AG10803 (cell line): Measurements from ENCODE around the gene PFDN6.
A peak's percentile ranks its signal among the peaks of the same experiment; 100 is the strongest.
"Not testable (repeated sequence)": the region's sequence is repeated elsewhere in the genome, so short reads cannot be mapped to it uniquely, and the experiment has no call there.

ENCODE experiments used
- DNase-seq: peaks from one replicate; pipeline ENCODE4 v3.0.0; 2010; ENCODE audit warnings: low read depth
- H3K4me3 ChIP-seq: 2 replicates; pipeline ENCODE4 v1.5.1; 2011; ENCODE audit warnings: mild to moderate bottlenecking, low read length, control low read depth
- CTCF ChIP-seq: conservative IDR thresholded peaks from 2 replicates; pipeline ENCODE4 v1.5.1; 2011; ENCODE audit warnings: mild to moderate bottlenecking, low read length, control low read depth, inconsistent platforms

PFDN6 gene

GRCh38 chr6:33273924-33274902 is 15.2 kb upstream of the PFDN6 start:
- TF ChIP-seq CTCF: no peak
- H3K4me3 ChIP-seq: peak overlapping the region; percentile 96
- DNase-seq: no peak

- not testable (repeated sequence) for DNase-seq
- peak overlapping the region; percentile 62 for H3K4me3 ChIP-seq
Observed at GRCh38 chr6:33275795-33276580, 13.4 kb upstream of the PFDN6 start.

GRCh38 chr6:33276581-33276863 is 12.9 kb upstream of the PFDN6 start:
- peak overlapping the region; percentile 62 for H3K4me3 ChIP-seq
- DNase-seq: no peak
- TF ChIP-seq CTCF: no peak

- TF ChIP-seq CTCF: peak; percentile 34; the same call in 1 of the 2 replicates
- peak within 1 kb of the TSS; percentile 62 for H3K4me3 ChIP-seq
- DNase-seq: peak; percentile 61
Observed at GRCh38 chr6:33276864-33277662, 12.3 kb upstream of the PFDN6 start, which contains the start of gene B3GALT4. B3GALT4 (plus strand) TSS chr6:33277123; CDS start chr6:33277420, 297 bp downstream.

- H3K4me3 ChIP-seq: peak overlapping the region; percentile 62
- no peak for TF ChIP-seq CTCF
- DNase-seq: no peak
Observed at GRCh38 chr6:33277663-33278391, 11.6 kb upstream of the PFDN6 start.

- H3K4me3 ChIP-seq: no peak overlapping the region
- TF ChIP-seq CTCF: no peak
- DNase-seq: no peak
Observed at GRCh38 chr6:33278392-33278741, 11.0 kb upstream of the PFDN6 start.

GRCh38 chr6:33278810-33279209 is 10.6 kb upstream of the PFDN6 start:
- no peak for TF ChIP-seq CTCF
- DNase-seq: no peak
- H3K4me3 ChIP-seq: no peak overlapping the region
